A204.1 (cell line): ENCODE data around the gene RFPL4A.

Source experiments
- FAIRE-seq: peaks from 2 replicates; lab custom pipeline; 2012; peaks lifted over from hg19 to GRCh38; lab: Jason Lieb, UNC

The RFPL4A gene

GRCh38 chr19:55809381-55810058, 50.6 kb downstream of the RFPL4A start:
- peak; percentile 81 for FAIRE-seq

- no peak for FAIRE-seq
Measured at GRCh38 chr19:55811340-55811739, 52.4 kb downstream of the RFPL4A start.

GRCh38 chr19:55812449-55812848, 53.6 kb downstream of the RFPL4A start:
- FAIRE-seq: no peak
